Islet of Langerhans (tissue), 1 donor: Measurements from ENCODE around the gene TUBB1.
"Not testable (repeated sequence)": the region's sequence is repeated elsewhere in the genome, so short reads cannot be mapped to it uniquely, and the experiment has no call there.

Experiments
- FAIRE-seq: peaks from one replicate; lab custom pipeline; 2011; peaks lifted over from hg19 to GRCh38; lab: Jason Lieb, UNC

TUBB1 gene

GRCh38 chr20:59019217-59019616, at the start of gene TUBB1:
TUBB1 (plus strand) TSS chr20:59019429; CDS start chr20:59019523, 94 bp downstream.
- FAIRE-seq: no peak

- FAIRE-seq: no peak
Observed at GRCh38 chr20:58969439-58969838, 49.8 kb upstream of the TUBB1 start.

- no peak for FAIRE-seq
Observed at GRCh38 chr20:58970146-58970545, 49.1 kb upstream of the TUBB1 start.

GRCh38 chr20:58971429-58971828, 47.8 kb upstream of the TUBB1 start:
- no peak for FAIRE-seq

- FAIRE-seq: no peak
Observed at GRCh38 chr20:58973179-58973578, 46.0 kb upstream of the TUBB1 start.

- no peak for FAIRE-seq
Observed at GRCh38 chr20:58973866-58974265, 45.4 kb upstream of the TUBB1 start.

- FAIRE-seq: no peak
Observed at GRCh38 chr20:58975353-58975752, 43.9 kb upstream of the TUBB1 start.

- FAIRE-seq: no peak
Observed at GRCh38 chr20:58976061-58976730, 43.0 kb upstream of the TUBB1 start.

GRCh38 chr20:58978351-58979190, 40.7 kb upstream of the TUBB1 start:
- FAIRE-seq: no peak

GRCh38 chr20:58980711-58981627, 38.3 kb upstream of the TUBB1 start, which contains the start of gene NELFCD:
NELFCD (plus strand) TSS chr20:58981256; CDS start chr20:58981310, 54 bp downstream.
- FAIRE-seq: no peak

- no peak for FAIRE-seq
Observed at GRCh38 chr20:58981628-58982364, 37.4 kb upstream of the TUBB1 start.

- FAIRE-seq: no peak
Observed at GRCh38 chr20:58982406-58983114, 36.7 kb upstream of the TUBB1 start.

- FAIRE-seq: not testable (repeated sequence)
Observed at GRCh38 chr20:58983115-58983468, 36.1 kb upstream of the TUBB1 start.

GRCh38 chr20:58984691-58985090, 34.5 kb upstream of the TUBB1 start:
- no peak for FAIRE-seq

- FAIRE-seq: no peak
Observed at GRCh38 chr20:58985656-58986055, 33.6 kb upstream of the TUBB1 start.

- FAIRE-seq: no peak
Observed at GRCh38 chr20:58986286-58986967, 32.8 kb upstream of the TUBB1 start.

- peak; percentile 43 for FAIRE-seq
Observed at GRCh38 chr20:58986968-58987517, 32.2 kb upstream of the TUBB1 start.

GRCh38 chr20:58987790-58988564, 31.3 kb upstream of the TUBB1 start:
- FAIRE-seq: no peak

GRCh38 chr20:58988565-58988882, 30.7 kb upstream of the TUBB1 start:
- no peak for FAIRE-seq

- no peak for FAIRE-seq
Observed at GRCh38 chr20:58989196-58989595, 30.0 kb upstream of the TUBB1 start.
